PFSK-1 (cell line): Measurements from ENCODE around the gene EXOC6B.

Source experiments
- FOXP2 ChIP-seq: optimal IDR thresholded peaks from 2 replicates; pipeline ENCODE3; 2011; ENCODE audit warnings: borderline replicate concordance, control low read depth, inconsistent platforms; ENCODE audit not compliant: insufficient read depth; ENCODE audit errors: extremely low read length, extremely low read depth
- POLR2AphosphoS5 ChIP-seq: IDR thresholded peaks from 2 replicates; pipeline ENCODE4 v1.6.1; 2012; ENCODE audit warnings: low read depth, mild to moderate bottlenecking, control low read depth, low read length, moderate library complexity
- SIN3A ChIP-seq: IDR thresholded peaks from 2 replicates; pipeline ENCODE4 v1.6.1; 2012; ENCODE audit warnings: mild to moderate bottlenecking, low read length, moderate library complexity, borderline replicate concordance; ENCODE audit not compliant: insufficient read depth
- TAF1 ChIP-seq: IDR thresholded peaks from 2 replicates; pipeline ENCODE4 v1.6.1; 2012; ENCODE audit warnings: low read length, control low read depth, borderline replicate concordance; ENCODE audit not compliant: insufficient read depth
- TF ChIP-seq, protein P1 (sequence below), 2 experiments: IDR thresholded peaks; 2 replicates each; pipeline versions ENCODE4 v1.6.1 to v1.8.0; 2011 to 2012; ENCODE audit warnings: low read depth in 2 of 2, low read length in 2 of 2, control low read depth in 1 of 2, inconsistent platforms in 1 of 2, mild to moderate bottlenecking in 1 of 2, moderate library complexity in 1 of 2; ENCODE audit not compliant: insufficient read depth in 1 of 2

DNA sequence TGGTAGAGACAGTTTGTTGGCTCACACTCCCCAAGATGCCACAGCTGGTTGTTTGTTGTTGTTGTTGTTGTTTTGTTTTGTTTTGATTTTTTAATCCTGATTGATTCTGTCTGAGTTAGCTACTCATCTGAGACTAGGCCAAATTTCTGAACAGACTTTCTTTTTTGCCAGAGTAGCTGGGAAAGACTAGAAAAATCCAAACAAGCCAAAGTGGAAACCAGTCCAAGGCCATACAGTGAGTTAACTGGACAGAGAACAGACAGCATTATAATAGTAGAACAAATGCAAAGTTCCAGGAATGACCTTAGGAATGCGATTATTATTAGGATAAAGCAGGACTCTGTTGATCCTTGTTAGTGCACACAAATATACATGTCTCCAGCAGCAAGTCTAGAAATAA lies 634.4 kb downstream of the EXOC6B start:
- no peak for TF ChIP-seq POLR2AphosphoS5
- no peak for TF ChIP-seq SIN3A
- TF ChIP-seq TAF1, result no peak
- TF ChIP-seq FOXP2, result no peak
- TF ChIP-seq, protein P1, sequence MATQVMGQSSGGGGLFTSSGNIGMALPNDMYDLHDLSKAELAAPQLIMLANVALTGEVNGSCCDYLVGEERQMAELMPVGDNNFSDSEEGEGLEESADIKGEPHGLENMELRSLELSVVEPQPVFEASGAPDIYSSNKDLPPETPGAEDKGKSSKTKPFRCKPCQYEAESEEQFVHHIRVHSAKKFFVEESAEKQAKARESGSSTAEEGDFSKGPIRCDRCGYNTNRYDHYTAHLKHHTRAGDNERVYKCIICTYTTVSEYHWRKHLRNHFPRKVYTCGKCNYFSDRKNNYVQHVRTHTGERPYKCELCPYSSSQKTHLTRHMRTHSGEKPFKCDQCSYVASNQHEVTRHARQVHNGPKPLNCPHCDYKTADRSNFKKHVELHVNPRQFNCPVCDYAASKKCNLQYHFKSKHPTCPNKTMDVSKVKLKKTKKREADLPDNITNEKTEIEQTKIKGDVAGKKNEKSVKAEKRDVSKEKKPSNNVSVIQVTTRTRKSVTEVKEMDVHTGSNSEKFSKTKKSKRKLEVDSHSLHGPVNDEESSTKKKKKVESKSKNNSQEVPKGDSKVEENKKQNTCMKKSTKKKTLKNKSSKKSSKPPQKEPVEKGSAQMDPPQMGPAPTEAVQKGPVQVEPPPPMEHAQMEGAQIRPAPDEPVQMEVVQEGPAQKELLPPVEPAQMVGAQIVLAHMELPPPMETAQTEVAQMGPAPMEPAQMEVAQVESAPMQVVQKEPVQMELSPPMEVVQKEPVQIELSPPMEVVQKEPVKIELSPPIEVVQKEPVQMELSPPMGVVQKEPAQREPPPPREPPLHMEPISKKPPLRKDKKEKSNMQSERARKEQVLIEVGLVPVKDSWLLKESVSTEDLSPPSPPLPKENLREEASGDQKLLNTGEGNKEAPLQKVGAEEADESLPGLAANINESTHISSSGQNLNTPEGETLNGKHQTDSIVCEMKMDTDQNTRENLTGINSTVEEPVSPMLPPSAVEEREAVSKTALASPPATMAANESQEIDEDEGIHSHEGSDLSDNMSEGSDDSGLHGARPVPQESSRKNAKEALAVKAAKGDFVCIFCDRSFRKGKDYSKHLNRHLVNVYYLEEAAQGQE (IDR thresholded peaks at IDR 0.05; ENCODE audit: insufficient read depth in 1 of 2, low read depth in 2 of 2, low read length in 2 of 2), result no peak
